ENCODE results near the gene TBC1D5. TPM values are rescaled to one million over a fixed set of nuclear protein-coding genes. Genes with fewer than 3 reads are reported as not detected.

Gene TBC1D5
- total RNA-seq, 1 experiment from 2014 or later, result 26.1 TPM

- no peak for TF ChIP-seq HMGXB4 (CRISPR knock-in tag; IDR thresholded peaks at IDR 0.05)
- no peak for TF ChIP-seq ZNF281 (CRISPR knock-in tag; IDR thresholded peaks at IDR 0.05)
- TF ChIP-seq MYBL2 (CRISPR knock-in tag; IDR thresholded peaks at IDR 0.05), result no peak
- TF ChIP-seq FOXJ3 (CRISPR knock-in tag; IDR thresholded peaks at IDR 0.05; ENCODE audit: borderline replicate concordance), result no peak
- no peak for TF ChIP-seq CBFB (CRISPR knock-in tag; IDR thresholded peaks at IDR 0.05; ENCODE audit: low read depth)
- no peak for TF ChIP-seq NR3C1 (CRISPR knock-in tag; conservative IDR thresholded peaks at IDR 0.05; ENCODE audit: low read depth)
- TF ChIP-seq SOX15 (CRISPR knock-in tag; IDR thresholded peaks at IDR 0.05), result no peak
- TF ChIP-seq ATF1 (CRISPR knock-in tag; IDR thresholded peaks at IDR 0.05), result no peak
- TF ChIP-seq STAT6 (CRISPR knock-in tag; conservative IDR thresholded peaks at IDR 0.05; ENCODE audit: low read depth), result no peak
- no peak for TF ChIP-seq FOXK1 (CRISPR knock-in tag; IDR thresholded peaks at IDR 0.05)
- TF ChIP-seq ZNF219 (CRISPR knock-in tag; IDR thresholded peaks at IDR 0.05; ENCODE audit: borderline replicate concordance), result no peak
- TF ChIP-seq NFATC4 (CRISPR knock-in tag; IDR thresholded peaks at IDR 0.05), result no peak
- no peak for TF ChIP-seq ZNF423 (CRISPR knock-in tag; IDR thresholded peaks at IDR 0.05)
- TF ChIP-seq HMGA2 (CRISPR knock-in tag; IDR thresholded peaks at IDR 0.05), result no peak
- TF ChIP-seq PREB (CRISPR knock-in tag; IDR thresholded peaks at IDR 0.05; ENCODE audit: borderline replicate concordance), result no peak
- no peak for TF ChIP-seq TEAD4 (CRISPR knock-in tag; IDR thresholded peaks at IDR 0.05)
- no peak for TF ChIP-seq ESRRA (CRISPR knock-in tag; IDR thresholded peaks at IDR 0.05; ENCODE audit: borderline replicate concordance)
- TF ChIP-seq JUN (CRISPR knock-in tag; IDR thresholded peaks at IDR 0.05), result no peak
- TF ChIP-seq PRDM15 (CRISPR knock-in tag; IDR thresholded peaks at IDR 0.05), result no peak
Measured at GRCh38 chr3:17765819-17766472, 23.5 kb upstream of the TBC1D5 start.

More at GRCh38 chr3:17765819-17766472, 23.5 kb upstream of the TBC1D5 start:
- H3K27ac Mint-ChIP-seq, result no peak overlapping the region
- CTCF ChIA-PET, result no interaction called here
- POLR2A ChIA-PET, result no interaction called here
- no peak for ATAC-seq
- no peaks in the 10 kb centered on the region for H3K9me3 Mint-ChIP-seq
- H3K36me3 Mint-ChIP-seq, result no peaks in the 10 kb centered on the region
- H3K4me3 Mint-ChIP-seq, result no peak overlapping the region
- no peaks in the 10 kb centered on the region for H3K4me1 Mint-ChIP-seq
- no peaks in the 10 kb centered on the region for H3K27me3 Mint-ChIP-seq (ENCODE audit: low read depth)
- no peak for DNase-seq (ENCODE audit: low spot score)

Data from WTC11 (cell line).